ENCODE results near the gene ZNF436.

ZNF436 gene

DNA sequence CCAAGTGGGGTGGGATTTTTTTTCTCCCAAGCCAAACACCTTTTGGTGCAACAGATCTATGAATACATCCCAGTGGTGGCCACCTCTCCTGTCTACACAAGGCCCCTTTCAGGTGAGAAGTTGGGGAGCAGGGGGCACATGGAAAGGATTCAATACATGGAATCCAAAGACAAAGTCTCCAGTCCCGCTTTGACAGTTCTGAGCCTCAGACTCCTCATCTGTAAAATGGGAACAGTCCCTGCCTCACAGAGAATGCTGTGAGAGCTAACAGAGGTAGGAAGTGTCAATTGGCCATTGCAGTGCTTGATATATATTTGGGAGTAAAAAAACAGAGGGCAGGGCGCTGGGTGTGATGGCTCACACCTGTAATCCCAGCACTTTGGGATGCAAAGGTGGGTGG is 26.7 kb upstream of the ZNF436 start:
- Histone ChIP-seq H3K27me3 (ENCODE audit: insufficient read depth, low read length, poor library complexity) (no peaks in the 10 kb centered on the region), H3K4ac (ENCODE audit: low read depth, low read length) (no peak overlapping the region), H3K56ac (ENCODE audit: low read length) (no peak overlapping the region), H3K79me2 (ENCODE audit: control insufficient read depth, insufficient read depth, low read length) (no peaks in the 10 kb centered on the region), H4K8ac (ENCODE audit: low read depth, low read length) (no peak overlapping the region), H2AK5ac (ENCODE audit: low read length) (no peak overlapping the region), H3K36me3 (ENCODE audit: control insufficient read depth, insufficient read depth, low read length) (no peaks in the 10 kb centered on the region), H3K4me1 (ENCODE audit: control insufficient read depth, low read depth, low read length) (peaks cover 2% of the 10 kb centered on the region), H3K23ac (ENCODE audit: low read length) (no peak overlapping the region), H3K4me3 (ENCODE audit: low read length) (no peak overlapping the region), H2BK120ac (ENCODE audit: low read depth, low read length) (no peak overlapping the region), H3K27ac (ENCODE audit: low read depth, low read length) (no peak overlapping the region), H3K4me2 (ENCODE audit: low read length) (no peak overlapping the region), H2BK5ac (ENCODE audit: low read length) (no peak overlapping the region), H3K9ac (ENCODE audit: low read length) (no peak overlapping the region), H3K79me1 (ENCODE audit: low read length) (no peaks in the 10 kb centered on the region), H3K18ac (ENCODE audit: low read length) (no peak overlapping the region), H4K5ac (ENCODE audit: low read length) (no peak overlapping the region), H2BK15ac (replicated peaks; ENCODE audit: low read depth) (no peak overlapping the region)
- WGBS (ENCODE audit: extremely low coverage, insufficient coverage, low lambda C conversion rate): no CpG with 5 or more reads among the region's 2 CpGs
- DNase-seq: no peak

DNA sequence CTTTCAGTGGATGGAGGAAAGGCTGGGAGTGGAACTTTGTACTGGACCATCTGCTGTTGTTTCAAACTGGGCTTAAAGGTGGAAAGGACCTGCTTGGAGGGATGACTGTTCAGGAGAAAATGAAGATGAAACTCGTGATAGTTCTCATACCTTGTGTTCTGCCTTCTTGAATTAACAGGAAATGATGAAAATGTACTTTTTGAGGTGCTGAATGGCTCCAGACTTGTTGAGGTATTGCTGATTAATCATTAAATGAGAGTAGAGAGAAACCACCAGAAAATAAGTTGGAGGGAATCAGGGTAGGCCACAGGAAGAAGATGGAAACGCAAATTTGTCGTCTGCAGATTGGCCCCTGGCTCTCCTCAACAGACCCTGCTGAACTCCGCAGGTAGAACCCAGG is 26.2 kb upstream of the ZNF436 start:
- Histone ChIP-seq H3K23ac (ENCODE audit: low read length) (no peak overlapping the region), H3K36me3 (ENCODE audit: control insufficient read depth, insufficient read depth, low read length) (no peaks in the 10 kb centered on the region), H4K5ac (ENCODE audit: low read length) (no peak overlapping the region), H4K8ac (ENCODE audit: low read depth, low read length) (no peak overlapping the region), H3K18ac (ENCODE audit: low read length) (no peak overlapping the region), H2BK120ac (ENCODE audit: low read depth, low read length) (no peak overlapping the region), H3K4me3 (ENCODE audit: low read length) (no peak overlapping the region), H2BK15ac (replicated peaks; ENCODE audit: low read depth) (no peak overlapping the region), H3K9ac (ENCODE audit: low read length) (no peak overlapping the region), H3K27ac (ENCODE audit: low read depth, low read length) (no peak overlapping the region), H3K27me3 (ENCODE audit: insufficient read depth, low read length, poor library complexity) (no peaks in the 10 kb centered on the region), H3K4ac (ENCODE audit: low read depth, low read length) (no peak overlapping the region), H2AK5ac (ENCODE audit: low read length) (peak overlapping the region; percentile 15), H3K4me2 (ENCODE audit: low read length) (no peak overlapping the region), H3K4me1 (ENCODE audit: control insufficient read depth, low read depth, low read length) (peaks cover 2% of the 10 kb centered on the region), H2BK5ac (ENCODE audit: low read length) (no peak overlapping the region), H3K79me2 (ENCODE audit: control insufficient read depth, insufficient read depth, low read length) (no peaks in the 10 kb centered on the region), H3K79me1 (ENCODE audit: low read length) (no peaks in the 10 kb centered on the region), H3K56ac (ENCODE audit: low read length) (no peak overlapping the region)
- no peak for DNase-seq
- no CpG with 5 or more reads among the region's 4 CpGs for WGBS (ENCODE audit: extremely low coverage, insufficient coverage, low lambda C conversion rate)

DNA sequence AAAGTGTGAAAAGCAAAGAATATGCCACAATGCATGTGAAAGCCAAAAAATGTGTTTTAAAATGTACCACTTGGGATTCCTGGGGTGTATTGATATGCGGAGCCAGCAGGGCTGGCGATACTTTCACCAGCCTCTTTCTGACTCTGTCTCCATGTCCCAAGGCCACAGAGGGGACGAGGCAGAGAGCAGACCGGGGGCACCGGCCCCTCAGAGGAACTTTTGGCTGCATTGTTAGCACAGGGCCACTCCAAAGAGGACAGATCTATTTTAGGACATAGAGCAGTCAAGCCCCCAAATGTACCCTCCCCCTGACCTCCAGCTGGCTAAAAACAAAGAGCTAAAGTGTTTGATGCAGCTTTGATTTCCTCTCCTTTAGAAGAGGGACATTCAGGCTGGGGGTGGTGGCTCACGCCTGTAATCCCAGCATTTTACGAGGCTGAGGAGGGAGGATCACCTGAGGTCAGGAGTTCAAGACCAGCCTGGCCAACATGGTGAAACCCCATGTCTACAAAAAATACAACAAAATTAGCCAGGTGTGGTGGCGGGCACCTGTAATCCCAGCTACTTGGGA is 25.6 kb upstream of the ZNF436 start:
- peaks cover 2% of the 10 kb centered on the region for H3K4me1 ChIP-seq (ENCODE audit: control insufficient read depth, low read depth, low read length)
- H3K27me3 ChIP-seq (ENCODE audit: insufficient read depth, low read length, poor library complexity): no peaks in the 10 kb centered on the region
- DNase-seq: peak; percentile 37
- H3K4me2 ChIP-seq (ENCODE audit: low read length): no peak overlapping the region
- no peaks in the 10 kb centered on the region for H3K79me1 ChIP-seq (ENCODE audit: low read length)
- no CpG with 5 or more reads among the region's 8 CpGs for WGBS (ENCODE audit: extremely low coverage, insufficient coverage, low lambda C conversion rate)
- H2BK120ac ChIP-seq (ENCODE audit: low read depth, low read length): no peak overlapping the region
- no peak overlapping the region for H3K4me3 ChIP-seq (ENCODE audit: low read length)
- no peak overlapping the region for H3K23ac ChIP-seq (ENCODE audit: low read length)
- H3K27ac ChIP-seq (ENCODE audit: low read depth, low read length): no peak overlapping the region
- no peak overlapping the region for H4K8ac ChIP-seq (ENCODE audit: low read depth, low read length)
- no peak overlapping the region for H2AK5ac ChIP-seq (ENCODE audit: low read length)
- no peak overlapping the region for H3K4ac ChIP-seq (ENCODE audit: low read depth, low read length)
- peak overlapping the region; percentile 17 for H3K56ac ChIP-seq (ENCODE audit: low read length)
- no peaks in the 10 kb centered on the region for H3K79me2 ChIP-seq (ENCODE audit: control insufficient read depth, insufficient read depth, low read length)
- H3K18ac ChIP-seq (ENCODE audit: low read length): no peak overlapping the region
- H3K36me3 ChIP-seq (ENCODE audit: control insufficient read depth, insufficient read depth, low read length): no peaks in the 10 kb centered on the region
- no peak overlapping the region for H2BK15ac ChIP-seq (replicated peaks; ENCODE audit: low read depth)
- H2BK5ac ChIP-seq (ENCODE audit: low read length): no peak overlapping the region
- H4K5ac ChIP-seq (ENCODE audit: low read length): no peak overlapping the region
- H3K9ac ChIP-seq (ENCODE audit: low read length): no peak overlapping the region

DNA sequence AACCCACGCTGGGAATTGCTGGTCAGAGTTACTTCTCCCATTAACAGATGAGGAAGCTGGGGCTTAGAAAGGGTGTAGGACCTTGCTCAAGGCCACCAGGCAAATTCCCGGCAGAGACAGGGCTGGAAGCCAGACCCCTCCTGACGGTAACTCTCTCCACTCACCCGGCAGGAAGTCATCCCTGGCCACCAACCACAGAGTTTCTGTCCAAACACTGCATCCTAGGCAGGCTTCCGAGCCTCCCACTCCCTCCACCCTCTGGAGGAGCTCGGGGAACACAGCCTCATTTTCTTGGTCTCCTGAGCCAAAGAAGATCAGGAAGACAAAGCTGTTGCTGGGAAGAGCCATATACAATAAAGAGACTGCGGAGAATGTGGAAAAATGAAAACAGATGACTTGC is 25.0 kb upstream of the ZNF436 start:
- H3K79me2 ChIP-seq (ENCODE audit: control insufficient read depth, insufficient read depth, low read length): no peaks in the 10 kb centered on the region
- H4K5ac ChIP-seq (ENCODE audit: low read length): no peak overlapping the region
- H2BK120ac ChIP-seq (ENCODE audit: low read depth, low read length): no peak overlapping the region
- no peak overlapping the region for H3K23ac ChIP-seq (ENCODE audit: low read length)
- no peak overlapping the region for H3K56ac ChIP-seq (ENCODE audit: low read length)
- H2BK5ac ChIP-seq (ENCODE audit: low read length): no peak overlapping the region
- no peak overlapping the region for H2AK5ac ChIP-seq (ENCODE audit: low read length)
- no peak overlapping the region for H4K8ac ChIP-seq (ENCODE audit: low read depth, low read length)
- H3K4me1 ChIP-seq (ENCODE audit: control insufficient read depth, low read depth, low read length): peaks cover 2% of the 10 kb centered on the region
- H2BK15ac ChIP-seq (replicated peaks; ENCODE audit: low read depth): no peak overlapping the region
- H3K36me3 ChIP-seq (ENCODE audit: control insufficient read depth, insufficient read depth, low read length): no peaks in the 10 kb centered on the region
- H3K4me3 ChIP-seq (ENCODE audit: low read length): no peak overlapping the region
- no CpG with 5 or more reads among the region's 7 CpGs for whole genome bisulfite sequencing (ENCODE audit: extremely low coverage, insufficient coverage, low lambda C conversion rate)
- H3K4me2 ChIP-seq (ENCODE audit: low read length): no peak overlapping the region
- H3K9ac ChIP-seq (ENCODE audit: low read length): no peak overlapping the region
- H3K18ac ChIP-seq (ENCODE audit: low read length): no peak overlapping the region
- peak; percentile 80 for DNase-seq
- H3K27me3 ChIP-seq (ENCODE audit: insufficient read depth, low read length, poor library complexity): no peaks in the 10 kb centered on the region
- H3K79me1 ChIP-seq (ENCODE audit: low read length): no peaks in the 10 kb centered on the region
- no peak overlapping the region for H3K4ac ChIP-seq (ENCODE audit: low read depth, low read length)
- H3K27ac ChIP-seq (ENCODE audit: low read depth, low read length): peak overlapping the region; percentile 20

DNA sequence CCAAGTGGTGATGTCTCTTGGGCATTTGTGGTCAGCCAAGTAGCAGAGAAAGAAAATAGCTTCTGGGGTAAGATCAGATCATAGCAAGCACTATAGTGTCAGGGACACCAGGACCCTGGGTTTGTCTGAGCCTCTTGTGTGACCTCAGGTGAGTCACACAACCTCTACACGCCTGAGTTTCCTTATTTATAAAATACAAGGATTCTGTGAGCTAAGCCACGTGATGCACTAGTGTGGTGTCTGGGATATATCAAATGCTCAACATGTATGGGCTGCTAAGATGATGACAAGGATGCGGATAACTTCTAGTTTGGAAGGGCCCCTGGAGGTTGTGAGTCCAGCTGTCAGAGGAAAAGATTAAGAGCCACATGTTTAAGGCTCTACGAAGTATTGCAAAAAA is 24.5 kb upstream of the ZNF436 start:
- no CpG with 5 or more reads among the region's 4 CpGs for WGBS (ENCODE audit: extremely low coverage, insufficient coverage, low lambda C conversion rate)
- H2BK120ac ChIP-seq (ENCODE audit: low read depth, low read length): no peak overlapping the region

DNA sequence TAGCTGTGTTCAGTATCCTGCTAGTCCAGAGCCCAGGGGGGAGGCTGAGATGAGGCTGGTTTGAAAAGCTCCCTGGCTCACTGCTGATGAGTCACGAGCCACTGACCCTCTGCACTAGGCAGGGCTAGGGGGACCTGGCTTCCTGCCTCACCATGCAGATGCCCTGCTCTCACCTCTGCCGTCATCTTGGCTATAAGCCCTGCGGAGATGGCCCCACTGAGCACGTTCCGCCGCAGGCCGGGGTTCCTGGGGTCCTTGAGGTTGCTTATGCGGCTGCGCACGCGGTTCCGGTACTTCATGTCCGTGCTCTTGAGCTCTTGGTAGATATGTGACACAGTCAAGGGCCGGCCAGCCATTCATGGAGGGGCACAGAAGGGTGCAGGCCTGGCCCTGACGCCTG is 24.1 kb upstream of the ZNF436 start:
- H3K4me1 ChIP-seq (ENCODE audit: control insufficient read depth, low read depth, low read length): peaks cover 2% of the 10 kb centered on the region
- no peak overlapping the region for H3K4me3 ChIP-seq (ENCODE audit: low read length)
- H3K4me2 ChIP-seq (ENCODE audit: low read length): no peak overlapping the region
- DNase-seq: no peak
- no peak overlapping the region for H3K9ac ChIP-seq (ENCODE audit: low read length)
- H3K27me3 ChIP-seq (ENCODE audit: insufficient read depth, low read length, poor library complexity): no peaks in the 10 kb centered on the region
- no peak overlapping the region for H2BK5ac ChIP-seq (ENCODE audit: low read length)
- no peaks in the 10 kb centered on the region for H3K79me2 ChIP-seq (ENCODE audit: control insufficient read depth, insufficient read depth, low read length)
- no peak overlapping the region for H4K5ac ChIP-seq (ENCODE audit: low read length)
- H3K4ac ChIP-seq (ENCODE audit: low read depth, low read length): no peak overlapping the region
- no peak overlapping the region for H2BK120ac ChIP-seq (ENCODE audit: low read depth, low read length)
- WGBS (ENCODE audit: extremely low coverage, insufficient coverage, low lambda C conversion rate): no CpG with 5 or more reads among the region's 15 CpGs
- H3K27ac ChIP-seq (ENCODE audit: low read depth, low read length): no peak overlapping the region
- no peaks in the 10 kb centered on the region for H3K36me3 ChIP-seq (ENCODE audit: control insufficient read depth, insufficient read depth, low read length)
- no peak overlapping the region for H2BK15ac ChIP-seq (replicated peaks; ENCODE audit: low read depth)
- H4K8ac ChIP-seq (ENCODE audit: low read depth, low read length): no peak overlapping the region
- no peak overlapping the region for H3K56ac ChIP-seq (ENCODE audit: low read length)
- no peak overlapping the region for H3K18ac ChIP-seq (ENCODE audit: low read length)
- peak overlapping the region; percentile 49 for H2AK5ac ChIP-seq (ENCODE audit: low read length)
- no peak overlapping the region for H3K23ac ChIP-seq (ENCODE audit: low read length)
- no peaks in the 10 kb centered on the region for H3K79me1 ChIP-seq (ENCODE audit: low read length)

More for the DNA sequence above, 24.5 kb upstream of the ZNF436 start:
- H3K36me3 ChIP-seq (ENCODE audit: control insufficient read depth, insufficient read depth, low read length): no peaks in the 10 kb centered on the region
- peaks cover 2% of the 10 kb centered on the region for H3K4me1 ChIP-seq (ENCODE audit: control insufficient read depth, low read depth, low read length)
- H4K8ac ChIP-seq (ENCODE audit: low read depth, low read length): no peak overlapping the region
- no peaks in the 10 kb centered on the region for H3K79me2 ChIP-seq (ENCODE audit: control insufficient read depth, insufficient read depth, low read length)
- no peak overlapping the region for H2BK15ac ChIP-seq (replicated peaks; ENCODE audit: low read depth)
- no peak overlapping the region for H2BK5ac ChIP-seq (ENCODE audit: low read length)
- H3K27ac ChIP-seq (ENCODE audit: low read depth, low read length): no peak overlapping the region
- no peak overlapping the region for H3K4me3 ChIP-seq (ENCODE audit: low read length)
- no peak overlapping the region for H3K23ac ChIP-seq (ENCODE audit: low read length)
- no peak overlapping the region for H3K4ac ChIP-seq (ENCODE audit: low read depth, low read length)
- H3K4me2 ChIP-seq (ENCODE audit: low read length): no peak overlapping the region
- H3K79me1 ChIP-seq (ENCODE audit: low read length): no peaks in the 10 kb centered on the region
- no peak overlapping the region for H3K9ac ChIP-seq (ENCODE audit: low read length)
- no peak overlapping the region for H4K5ac ChIP-seq (ENCODE audit: low read length)
- no peak overlapping the region for H2AK5ac ChIP-seq (ENCODE audit: low read length)
- no peak for DNase-seq
- H3K27me3 ChIP-seq (ENCODE audit: insufficient read depth, low read length, poor library complexity): no peaks in the 10 kb centered on the region
- H3K18ac ChIP-seq (ENCODE audit: low read length): no peak overlapping the region
- H3K56ac ChIP-seq (ENCODE audit: low read length): no peak overlapping the region

All from mesendoderm (in vitro differentiated cells).